Stimulated activated CD4-positive, alpha-beta T cell treated with anti-CD3 and anti-CD28 coated beads, Interleukin-4, amount 100 ng/mL, for 48 hours (primary cell): Measurements from ENCODE around the gene LYPLAL1.

Experiments
- DNase-seq, 2 donors: peaks; one replicate each; pipeline ENCODE4 v3.0.0-alpha.2; 2020; ENCODE audit warnings: low read depth in 2 of 2

Gene LYPLAL1

DNA sequence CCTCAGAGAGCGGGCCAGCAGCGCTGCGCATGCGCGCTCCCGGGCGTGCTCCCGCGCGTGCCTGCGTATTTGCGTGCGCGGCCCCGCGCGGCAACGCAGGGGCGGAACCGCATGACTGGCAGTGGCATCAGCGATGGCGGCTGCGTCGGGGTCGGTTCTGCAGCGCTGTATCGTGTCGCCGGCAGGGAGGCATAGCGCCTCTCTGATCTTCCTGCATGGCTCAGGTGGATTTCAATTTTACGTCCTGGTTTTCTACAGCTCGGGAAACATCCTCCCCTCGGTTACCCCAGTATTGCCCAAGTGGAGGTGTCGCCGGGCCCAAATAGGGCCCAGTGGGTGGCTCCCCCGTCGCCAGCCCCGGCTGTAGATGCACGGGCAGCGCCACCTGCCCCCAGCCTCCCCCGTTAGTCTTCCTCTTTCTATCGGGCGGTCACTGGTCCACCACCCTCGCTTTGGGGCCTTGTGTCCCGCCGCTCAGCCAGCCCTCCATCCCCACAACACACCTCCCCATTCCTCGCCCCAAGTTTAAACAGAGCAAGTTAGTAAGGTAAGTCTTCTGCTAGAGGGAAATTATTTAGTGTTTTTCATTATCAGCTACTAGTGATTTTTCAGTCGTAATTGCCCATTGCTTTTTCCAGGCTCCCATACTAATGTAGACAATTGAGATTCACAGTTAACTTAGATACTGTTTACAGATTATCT is at the start of gene LYPLAL1:
Gene LYPLAL1, plus strand, starts transcription at position 121 of the 702 bp plus-strand sequence. Its CDS starts 13 bp downstream, at position 134.
- DNase-seq, result peak; percentile 79 to 81

DNA sequence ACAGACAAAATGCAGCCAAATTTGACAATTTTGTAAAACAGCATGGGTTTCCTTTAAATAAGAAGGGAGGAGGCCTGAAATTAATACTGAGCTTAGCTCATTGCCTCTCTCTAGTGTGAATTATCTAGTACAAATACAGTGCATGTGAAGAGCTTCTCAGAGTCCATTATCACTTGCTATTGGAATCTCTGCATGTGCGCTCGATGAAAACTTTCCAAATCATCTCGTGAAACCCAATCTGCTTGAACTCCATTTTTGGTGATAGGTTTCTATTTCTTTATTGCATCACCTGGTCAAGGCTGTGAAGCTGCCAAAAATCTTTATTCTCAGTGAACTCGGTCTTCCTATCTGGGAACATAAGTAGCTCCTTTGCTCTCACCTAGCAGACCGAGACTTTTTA is 49.5 kb upstream of the LYPLAL1 start:
- no peak for DNase-seq

DNA sequence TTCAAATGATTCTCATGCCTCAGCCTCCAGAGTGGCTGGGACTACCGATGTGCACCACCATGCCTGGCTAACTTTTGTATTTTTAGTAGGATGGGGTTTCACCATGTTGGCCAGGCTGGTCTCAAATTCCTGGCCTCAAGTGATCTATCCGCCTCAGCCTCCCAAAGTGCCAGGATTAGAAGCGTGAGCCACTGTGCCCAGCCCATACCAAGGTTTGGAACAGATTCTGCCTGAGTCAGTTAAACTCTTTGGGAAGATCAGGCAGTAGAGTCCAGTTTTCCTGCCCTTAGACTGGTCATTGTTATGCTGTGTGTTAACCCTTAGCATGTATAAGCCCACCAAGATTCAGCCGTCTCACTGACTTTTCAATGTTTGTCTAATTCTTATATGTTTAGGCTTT is 48.3 kb upstream of the LYPLAL1 start:
- no peak for DNase-seq

DNA sequence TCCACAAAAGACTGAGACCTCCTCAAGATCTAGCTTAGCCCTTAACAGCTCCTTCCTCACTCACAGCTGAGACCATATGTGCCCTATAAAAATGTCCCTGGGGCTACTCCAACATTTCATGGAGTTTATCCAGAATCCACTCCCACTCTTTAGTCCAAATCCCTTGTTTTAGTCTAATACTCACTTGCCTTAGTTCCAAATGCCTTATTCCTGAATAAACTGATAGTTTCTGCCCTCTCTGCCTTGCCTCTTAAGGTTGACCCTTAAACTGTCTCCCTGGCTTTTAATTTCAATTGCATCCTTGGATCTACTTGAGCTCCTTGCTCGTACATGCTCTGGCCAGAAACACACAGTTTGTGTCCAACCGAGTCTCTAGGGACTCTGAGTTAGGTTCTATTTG is 47.3 kb upstream of the LYPLAL1 start:
- DNase-seq, result no peak

DNA sequence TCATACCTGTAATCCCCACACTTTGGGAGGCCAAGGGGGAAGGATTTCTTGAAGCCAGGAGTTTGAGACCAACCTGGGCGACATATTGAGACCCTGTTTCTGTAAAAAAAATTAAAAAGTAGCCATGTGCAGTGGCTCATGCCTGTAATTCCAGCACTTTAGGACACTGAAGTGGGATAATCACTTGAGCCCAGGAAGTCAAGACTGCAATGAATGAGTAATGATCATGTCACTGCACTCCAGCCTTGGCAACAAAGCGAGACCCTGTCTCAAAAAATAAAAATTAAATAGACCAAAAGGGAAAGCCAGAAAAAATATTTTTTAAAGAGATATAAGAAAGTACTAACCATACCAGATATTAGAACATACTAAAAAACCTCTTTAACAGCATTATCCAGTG is 44.7 kb upstream of the LYPLAL1 start:
- no peak for DNase-seq

DNA sequence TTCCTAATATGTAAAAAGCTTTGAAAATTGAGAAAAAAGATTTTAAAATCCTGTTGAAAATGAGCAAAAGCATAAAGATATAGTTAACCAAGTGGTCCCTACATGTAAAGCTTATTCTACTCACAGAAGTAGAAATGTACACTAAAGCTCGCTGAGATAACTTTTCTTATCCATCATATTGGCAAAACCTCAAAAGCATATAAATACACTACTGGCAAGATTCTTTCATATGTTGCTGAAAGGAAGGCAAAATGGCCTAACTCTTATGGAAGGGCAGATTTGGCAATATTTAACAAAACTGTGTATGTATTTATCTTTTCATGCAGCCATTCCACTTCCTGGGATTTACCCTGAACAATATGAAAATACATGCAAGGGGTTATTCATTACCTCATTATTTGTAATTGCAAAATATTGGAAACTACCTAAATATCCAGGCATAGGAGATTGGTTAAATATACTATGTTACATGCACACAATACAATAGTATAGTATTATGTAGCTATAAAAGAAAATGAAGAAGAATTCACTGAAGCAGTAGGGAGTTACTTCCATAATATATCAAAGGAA is 43.2 kb upstream of the LYPLAL1 start:
- DNase-seq, result no peak

DNA sequence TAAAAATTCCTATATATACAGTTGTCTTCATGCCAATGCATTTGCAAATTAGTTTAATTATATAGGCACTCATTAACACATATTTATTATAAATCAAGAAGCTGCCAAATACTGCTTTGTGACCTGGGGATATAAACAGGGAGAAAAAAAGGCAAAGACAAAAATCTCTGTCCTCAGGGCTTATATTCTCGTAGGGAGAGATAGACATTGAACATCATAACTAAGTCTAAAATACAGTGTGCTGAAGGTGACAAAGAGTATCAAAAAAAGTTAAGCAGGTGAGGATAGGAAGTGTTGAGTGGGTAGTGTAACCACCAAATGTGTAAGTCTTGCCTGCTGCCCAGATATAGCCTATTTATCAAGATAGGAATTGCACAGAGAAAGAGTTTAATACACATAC is 40.7 kb upstream of the LYPLAL1 start:
- no peak for DNase-seq

DNA sequence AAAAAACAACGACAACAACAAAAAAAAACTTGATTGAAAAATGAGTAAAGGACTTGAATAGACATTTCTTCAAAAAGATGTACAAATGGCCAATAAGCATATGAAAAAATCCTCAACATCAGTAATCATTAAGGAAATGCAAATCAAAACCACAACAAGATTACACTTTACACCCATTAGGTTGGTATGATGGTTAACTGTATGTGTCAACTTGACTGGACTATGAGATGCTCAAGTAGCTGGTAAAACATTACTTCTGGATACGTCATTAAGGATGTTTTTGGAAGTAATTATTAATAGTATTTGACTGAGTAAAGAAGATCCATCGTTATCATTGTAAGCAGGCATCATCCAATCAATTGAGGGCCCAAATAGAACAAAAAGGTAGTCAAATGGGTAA is 34.9 kb upstream of the LYPLAL1 start:
- no peak for DNase-seq

DNA sequence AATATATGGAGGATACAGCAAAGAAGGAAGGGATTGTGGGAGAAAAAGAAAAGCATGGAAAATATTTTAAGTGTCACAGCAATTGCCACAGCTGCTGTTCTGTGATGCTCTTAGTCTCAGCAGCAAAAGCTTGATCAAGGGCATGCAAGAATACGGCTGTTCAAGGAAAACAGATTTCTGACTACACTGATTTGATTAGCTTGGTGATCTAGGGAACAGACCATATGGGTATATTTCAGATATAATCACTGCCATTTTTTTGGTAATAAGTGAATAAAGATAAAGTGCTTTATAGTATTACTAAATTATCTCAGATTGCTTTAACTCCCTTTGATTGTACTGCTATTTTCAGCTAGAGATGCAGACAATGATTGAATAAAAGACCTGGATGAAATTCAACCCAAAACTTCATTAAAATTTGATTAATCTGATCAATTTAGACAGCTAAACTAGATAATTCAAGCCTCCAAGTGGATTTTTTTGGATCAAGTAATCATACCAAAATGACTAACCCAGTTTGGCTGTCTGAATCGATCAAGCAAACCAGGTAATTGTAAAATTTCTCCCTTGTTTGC is 33.3 kb upstream of the LYPLAL1 start:
- DNase-seq, result no peak

DNA sequence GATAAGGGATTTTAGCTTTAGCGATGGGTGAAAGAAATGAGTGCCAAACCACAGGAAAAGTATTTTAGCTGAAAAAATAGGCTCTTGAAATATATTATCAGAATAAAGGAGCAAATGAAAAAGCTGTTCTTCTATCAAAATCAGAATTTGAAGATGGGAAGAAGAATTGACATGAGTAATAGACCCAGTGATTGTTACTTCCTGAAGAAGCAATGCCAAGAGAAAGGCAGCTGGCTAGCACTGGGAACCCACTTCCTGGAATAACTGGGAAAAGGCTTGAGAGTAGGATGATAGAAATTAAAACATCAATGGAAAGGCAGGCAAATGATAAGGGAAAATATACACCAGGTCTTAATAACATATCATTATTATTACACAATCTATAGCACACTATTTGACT is 29.9 kb upstream of the LYPLAL1 start:
- DNase-seq, result no peak

DNA sequence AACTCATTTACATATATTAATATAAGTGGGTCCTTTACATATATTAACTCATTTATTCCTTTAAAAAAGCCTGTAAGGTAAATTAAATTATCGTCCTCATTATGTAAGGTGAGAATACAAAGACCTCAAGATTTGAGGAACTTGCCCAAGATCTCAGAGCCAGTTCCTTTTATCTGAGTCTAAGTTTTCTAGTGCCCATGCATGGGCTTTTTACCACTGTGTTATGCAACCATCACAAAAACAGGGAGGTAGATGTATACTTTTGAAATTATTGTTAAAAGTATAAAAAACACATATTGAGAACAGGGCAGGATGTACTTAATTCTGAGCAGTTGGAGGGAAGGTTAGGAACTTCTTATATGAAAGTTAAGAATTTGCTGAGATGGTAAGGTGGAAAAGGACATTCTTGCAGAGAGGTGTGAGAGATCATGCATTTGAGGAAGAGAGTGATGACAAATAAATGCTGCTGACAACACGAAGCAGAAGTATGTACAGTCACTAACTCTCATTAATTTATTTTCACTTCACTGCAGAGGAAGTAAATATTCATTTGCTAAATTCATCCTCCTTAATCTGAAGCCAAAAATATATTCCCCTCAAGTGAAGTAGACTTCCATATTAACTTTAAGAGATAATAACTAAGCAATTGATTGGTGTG is 28.9 kb upstream of the LYPLAL1 start:
- DNase-seq, result no peak

DNA sequence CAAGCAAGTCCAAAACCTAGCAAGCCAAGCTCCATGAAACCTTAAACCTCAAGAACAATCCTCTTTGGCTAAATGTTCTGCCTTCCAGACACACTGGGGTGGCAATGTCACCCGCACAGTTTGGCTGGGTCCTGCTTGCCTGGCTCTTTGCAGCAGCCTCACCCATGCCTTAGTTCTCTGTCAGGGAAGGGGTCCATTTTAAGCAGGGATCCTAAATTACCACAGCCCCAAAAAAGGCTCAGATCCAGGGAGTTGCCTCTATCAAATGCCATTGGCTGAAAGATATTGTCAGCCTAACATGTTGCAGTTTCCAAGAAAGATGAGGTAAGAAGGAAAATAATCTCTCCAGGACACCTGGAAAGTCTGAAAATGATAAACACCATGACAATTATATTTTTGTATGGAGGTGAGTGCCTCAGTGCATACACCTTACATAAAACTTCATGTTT is 26.1 kb upstream of the LYPLAL1 start:
- DNase-seq, result no peak

DNA sequence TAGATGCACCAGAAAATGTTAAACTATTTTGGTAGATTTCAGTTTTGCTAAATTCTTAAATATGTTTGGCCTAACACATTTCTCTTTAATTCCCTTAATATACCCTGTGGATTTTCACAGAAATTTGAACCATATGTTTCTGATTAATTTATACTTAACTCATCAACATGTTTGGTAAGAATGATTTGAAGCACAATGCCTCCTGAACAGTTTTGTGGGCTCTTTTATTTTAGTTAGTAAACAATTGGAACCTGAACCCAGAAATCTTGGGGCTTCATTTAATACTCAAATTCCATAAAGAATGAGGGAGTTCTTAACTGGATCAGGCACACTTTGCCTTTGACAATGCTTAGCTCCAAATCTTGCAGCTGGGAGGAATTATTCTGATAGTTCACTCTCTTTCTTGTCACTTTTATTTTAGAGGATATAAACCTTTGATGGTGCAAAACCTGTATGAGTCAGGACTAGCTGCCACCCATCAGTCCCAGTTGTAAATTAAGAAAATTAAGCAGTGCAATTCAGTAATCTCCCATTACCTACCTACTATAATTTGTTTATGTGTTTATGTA is 24.6 kb upstream of the LYPLAL1 start:
- DNase-seq, result no peak

DNA sequence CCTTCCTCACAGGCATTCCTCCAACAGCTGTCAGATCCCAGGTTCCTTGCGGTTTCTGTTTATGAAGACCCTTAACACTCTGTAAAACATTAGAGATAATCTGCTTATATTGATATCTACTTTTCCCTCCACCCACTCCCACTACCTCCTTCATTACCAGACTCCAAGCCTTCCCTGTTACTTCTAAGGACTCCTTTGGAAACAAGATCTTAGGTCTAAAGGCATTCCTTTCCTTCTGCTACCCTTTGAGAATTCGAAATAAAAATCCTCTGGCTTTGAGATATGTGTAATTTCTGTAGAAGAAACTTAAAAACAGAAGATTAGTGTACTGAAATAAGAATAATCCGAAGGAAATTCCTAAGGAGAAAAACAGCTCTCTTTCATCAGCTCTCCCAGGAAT is 23.7 kb upstream of the LYPLAL1 start:
- DNase-seq, result no peak

DNA sequence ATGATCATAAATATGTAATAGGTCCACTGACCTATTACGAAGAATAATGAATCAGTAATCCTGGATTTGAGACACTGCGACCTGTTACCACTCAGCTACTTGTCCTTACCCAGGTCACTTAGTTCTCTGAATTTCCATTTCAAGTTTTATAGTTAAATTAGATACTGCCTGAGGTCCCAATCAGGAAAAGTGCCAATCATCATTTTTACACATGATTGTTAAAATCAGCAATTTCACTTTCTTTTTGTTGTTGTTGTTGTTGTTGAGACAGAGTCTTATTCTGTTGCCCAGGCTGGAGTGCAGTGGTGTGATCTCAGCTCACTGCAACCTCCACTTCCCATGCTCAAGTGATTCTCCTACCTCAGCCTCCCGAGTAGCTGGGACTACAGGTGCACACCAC is 22.8 kb upstream of the LYPLAL1 start:
- DNase-seq, result no peak

DNA sequence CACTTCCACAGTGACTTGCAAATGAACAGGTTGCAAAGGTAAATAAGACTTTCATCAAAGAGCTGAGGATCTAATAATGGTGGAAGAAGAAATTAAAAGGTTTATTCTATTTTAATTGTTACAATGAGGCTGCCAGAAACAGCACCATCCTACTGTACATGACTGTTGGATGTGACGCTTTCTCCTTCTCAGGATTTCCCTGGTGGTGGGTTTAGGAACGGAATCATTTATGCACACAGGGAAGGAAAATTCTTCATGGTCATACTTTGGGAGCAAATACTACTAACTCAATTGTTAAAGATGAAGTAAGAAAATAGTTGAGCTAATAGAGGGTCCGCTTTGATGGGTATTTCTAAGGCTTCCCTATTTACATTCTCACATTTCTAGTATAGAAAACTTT is 22.2 kb upstream of the LYPLAL1 start:
- no peak for DNase-seq

DNA sequence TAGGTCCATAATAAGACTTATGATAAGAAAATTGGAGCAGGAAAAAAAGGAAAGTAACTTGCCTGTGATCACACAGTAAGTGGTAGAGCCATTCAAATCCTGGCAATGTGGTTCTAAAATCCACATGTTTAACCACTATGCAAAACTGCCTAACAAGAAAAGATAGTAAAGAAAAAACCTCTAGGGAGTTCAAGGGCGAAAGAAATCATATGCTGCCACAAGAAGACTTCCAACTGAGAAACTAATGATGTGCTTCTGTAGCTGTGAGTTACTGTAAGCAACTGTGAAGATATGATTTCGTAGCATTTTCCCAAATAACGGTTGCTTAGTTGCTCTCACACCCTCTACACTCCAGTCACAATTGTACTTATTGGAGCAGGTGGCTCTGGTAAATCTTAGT is 20.9 kb upstream of the LYPLAL1 start:
- no peak for DNase-seq

DNA sequence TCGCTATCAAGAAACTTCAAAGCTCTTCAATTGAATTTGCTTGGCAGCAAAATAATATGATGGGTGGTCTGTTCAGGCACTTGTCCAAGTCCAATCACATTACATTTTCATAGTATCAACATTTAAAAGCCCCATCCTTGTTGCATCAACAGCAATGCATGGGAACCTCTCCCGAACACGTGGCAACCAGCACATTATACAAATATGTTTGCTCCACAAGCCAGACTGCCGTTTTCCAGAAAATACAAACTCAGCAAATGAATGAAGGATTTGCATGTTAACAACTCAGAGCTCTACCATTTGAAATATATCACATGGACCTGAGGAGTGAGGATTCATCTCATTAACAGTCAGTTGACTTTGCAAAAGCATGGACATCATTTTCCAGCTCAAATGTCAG is 20.0 kb upstream of the LYPLAL1 start:
- DNase-seq, result no peak

DNA sequence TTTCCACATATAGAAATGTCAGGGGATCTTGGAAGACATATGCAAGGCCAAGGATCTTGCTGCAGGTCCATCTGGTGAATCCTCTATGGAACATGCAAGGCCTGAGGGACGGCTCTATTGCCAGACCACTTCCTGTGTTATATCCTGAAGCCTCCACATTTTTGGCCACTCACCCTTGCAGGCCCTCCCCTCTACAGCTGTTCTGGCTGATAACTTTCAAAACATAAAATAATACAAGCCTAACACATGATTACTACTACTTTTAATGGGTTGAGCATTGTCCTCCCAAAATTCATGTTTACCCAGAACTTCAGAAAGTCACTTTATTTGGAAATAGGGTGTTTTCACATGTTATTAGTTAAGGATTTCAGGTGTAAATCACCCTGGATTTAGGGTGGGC is 18.5 kb upstream of the LYPLAL1 start:
- no peak for DNase-seq

DNA sequence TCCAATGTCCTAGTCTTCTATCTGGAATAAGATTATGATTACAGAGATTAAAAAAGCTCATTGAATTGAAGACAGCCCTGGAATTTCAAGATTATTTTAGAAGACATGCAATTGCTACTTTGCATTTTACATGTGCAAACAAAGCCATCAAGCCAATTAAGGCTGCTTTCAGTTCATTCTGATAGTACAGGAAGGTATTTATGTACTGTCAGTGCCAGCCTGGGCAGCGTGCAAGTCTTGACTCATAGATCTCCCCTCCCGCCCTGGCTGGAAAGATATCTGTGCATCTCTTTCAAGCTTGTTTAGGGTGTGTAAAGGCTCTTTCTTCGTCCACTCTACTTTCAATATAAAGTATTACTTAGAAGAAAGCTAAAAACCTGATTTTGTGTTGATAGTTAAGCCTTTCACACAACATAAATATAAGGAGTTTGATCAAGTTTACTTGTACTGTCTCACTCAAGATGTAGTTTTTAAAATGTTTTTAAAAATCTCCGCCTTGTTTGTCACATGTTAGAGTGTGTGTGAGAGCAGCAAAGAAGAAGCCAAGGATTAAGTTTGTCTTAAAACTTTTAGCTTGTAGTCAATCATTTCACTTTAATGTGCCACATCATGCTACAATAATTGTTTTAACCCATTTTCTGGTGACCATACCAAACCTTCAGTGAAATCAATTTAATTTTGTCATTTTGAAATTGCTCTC is 13.6 kb upstream of the LYPLAL1 start:
- DNase-seq, result no peak

DNA sequence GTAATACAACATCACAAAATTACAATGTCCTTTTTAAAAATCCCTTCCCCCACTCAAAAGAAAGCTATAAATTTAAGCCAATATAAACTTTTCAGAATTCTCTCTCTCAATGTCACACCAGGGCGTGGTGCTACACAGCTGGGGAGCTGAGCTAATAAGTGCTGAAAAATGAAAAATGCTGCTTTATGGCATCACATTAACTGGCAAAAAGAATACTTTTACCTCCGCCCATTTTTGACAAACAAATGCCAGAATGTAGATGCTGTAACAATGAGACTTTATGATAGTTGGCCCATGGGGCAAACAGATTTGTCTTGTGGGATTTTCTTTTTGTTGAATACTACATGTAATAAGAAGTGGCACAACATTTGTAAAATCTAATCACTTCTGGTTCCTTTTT is 12.7 kb upstream of the LYPLAL1 start:
- no peak for DNase-seq

DNA sequence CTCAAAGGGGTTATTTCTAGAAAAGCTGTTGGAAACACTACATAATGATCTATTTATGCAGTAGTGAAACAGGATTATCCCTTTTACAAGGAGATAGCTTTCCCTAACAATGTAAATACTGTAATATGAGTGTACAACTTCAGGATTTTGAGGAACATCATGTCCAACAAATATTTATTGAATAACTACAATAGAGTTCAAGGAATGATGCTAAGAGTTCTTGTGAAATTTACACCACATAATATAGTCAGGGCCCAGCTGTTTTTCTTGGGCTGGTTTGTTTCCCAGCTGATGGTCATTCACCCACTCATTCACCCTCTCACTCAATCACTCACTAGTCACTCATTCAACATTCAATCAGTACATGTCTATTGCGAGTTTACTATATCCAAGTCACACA is 12.3 kb upstream of the LYPLAL1 start:
- DNase-seq, result no peak
